Testis (tissue), 2 donors: ENCODE measurements around the gene C19orf81.

Experiments used
- CTCF ChIP-seq, 3 experiments: fragments of 450-650 bp in 2 of 3; fragments of 200-600 bp in 1 of 3; sonication (generic) in 1 of 3; IDR thresholded peaks; one replicate each; pipeline ENCODE4 v1.5.1; 2016 to 2019; ENCODE audit warnings: antibody characterized with exemption in 3 of 3, mild to moderate bottlenecking in 2 of 3, moderate library complexity in 1 of 3
- POLR2A ChIP-seq: fragments of 450-650 bp; IDR thresholded peaks from one replicate; pipeline ENCODE4 v1.6.1; 2017; ENCODE audit warnings: antibody characterized with exemption, mild to moderate bottlenecking, moderate library complexity

GRCh38 chr19:50633359-50633758 is 15.9 kb upstream of the C19orf81 start:
- TF ChIP-seq POLR2A = no peak
- TF ChIP-seq CTCF (IDR thresholded peaks at IDR 0.05) = no peak
